ENCODE data around the gene TPP2. TPM values are rescaled to one million over a fixed set of nuclear protein-coding genes. Genes with fewer than 3 reads are reported as not detected.

TPP2 gene
- polyA plus RNA-seq, 4 donors, result 50.1 to 67.4 (median 63.4) TPM

- DNase-seq (ENCODE audit: low read depth in 4 of 4, low spot score in 3 of 4), result no peak
These were observed 91.7 kb downstream of the TPP2 start for GRCh38 chr13:102688306-102688973.

GRCh38 chr13:102690883-102691282 is 94.1 kb downstream of the TPP2 start:
- no peak for DNase-seq (ENCODE audit: low read depth in 4 of 4, low spot score in 3 of 4)

- DNase-seq (ENCODE audit: low read depth in 4 of 4, low spot score in 3 of 4), result no peak
These were observed 95.7 kb downstream of the TPP2 start for GRCh38 chr13:102692491-102692826.

GRCh38 chr13:102693250-102693649 is 96.5 kb downstream of the TPP2 start:
- DNase-seq (ENCODE audit: low read depth in 4 of 4, low spot score in 3 of 4), result no peak

- no peak for DNase-seq (ENCODE audit: low read depth in 4 of 4, low spot score in 3 of 4)
These were observed 97.0 kb downstream of the TPP2 start for GRCh38 chr13:102693776-102694175.

GRCh38 chr13:102694937-102695336 is 98.2 kb downstream of the TPP2 start, which contains the start of gene METTL21C:
TSS of gene METTL21C (minus strand) at chr13:102695044. CDS start at chr13:102694498, 546 bp downstream.
- DNase-seq (ENCODE audit: low read depth in 4 of 4, low spot score in 3 of 4), result no peak

GRCh38 chr13:102696465-102696864 is 99.7 kb downstream of the TPP2 start:
- no peak for DNase-seq (ENCODE audit: low read depth in 4 of 4, low spot score in 3 of 4)

- DNase-seq (ENCODE audit: low read depth in 4 of 4, low spot score in 3 of 4), result no peak
These were observed 100.5 kb downstream of the TPP2 start for GRCh38 chr13:102697264-102697663.

- no peak for DNase-seq (ENCODE audit: low read depth in 4 of 4, low spot score in 3 of 4)
These were observed 101.3 kb downstream of the TPP2 start for GRCh38 chr13:102697929-102698648.

- DNase-seq (ENCODE audit: low read depth in 4 of 4, low spot score in 3 of 4), result no peak
These were observed 101.8 kb downstream of the TPP2 start for GRCh38 chr13:102698649-102698980.

GRCh38 chr13:102699504-102699903 is 102.7 kb downstream of the TPP2 start:
- no peak for DNase-seq (ENCODE audit: low read depth in 4 of 4, low spot score in 3 of 4)

GRCh38 chr13:102700088-102701031 is 103.6 kb downstream of the TPP2 start:
- no peak for DNase-seq (ENCODE audit: low read depth in 4 of 4, low spot score in 3 of 4)

GRCh38 chr13:102701331-102701730 is 104.5 kb downstream of the TPP2 start:
- no peak for DNase-seq (ENCODE audit: low read depth in 4 of 4, low spot score in 3 of 4)

GRCh38 chr13:102702965-102703725 is 106.4 kb downstream of the TPP2 start:
- no peak for DNase-seq (ENCODE audit: low read depth in 4 of 4, low spot score in 3 of 4)

GRCh38 chr13:102703726-102704035 is 106.9 kb downstream of the TPP2 start:
- DNase-seq (ENCODE audit: low read depth in 4 of 4, low spot score in 3 of 4), result no peak

- no peak for DNase-seq (ENCODE audit: low read depth in 4 of 4, low spot score in 3 of 4)
These were observed 107.7 kb downstream of the TPP2 start for GRCh38 chr13:102704238-102705058.

- DNase-seq (ENCODE audit: low read depth in 4 of 4, low spot score in 3 of 4), result no peak
These were observed 110.7 kb downstream of the TPP2 start for GRCh38 chr13:102707467-102707866.

- no peak for DNase-seq (ENCODE audit: low read depth in 4 of 4, low spot score in 3 of 4)
These were observed 111.4 kb downstream of the TPP2 start for GRCh38 chr13:102708211-102708610.

- DNase-seq (ENCODE audit: low read depth in 4 of 4, low spot score in 3 of 4), result no peak
These were observed 112.2 kb downstream of the TPP2 start for GRCh38 chr13:102708991-102709390.

- DNase-seq (ENCODE audit: low read depth in 4 of 4, low spot score in 3 of 4), result no peak
These were observed 112.8 kb downstream of the TPP2 start for GRCh38 chr13:102709536-102709935.

Measured in left renal pelvis (tissue), 4 donors.